Stimulated activated CD4-positive, alpha-beta T cell treated with anti-CD3 and anti-CD28 coated beads, Interleukin-1b, Interleukin-23, amount 100 ng/mL, for 48 hours (primary cell): ENCODE data around the gene PSRC1.

Experiments used
- DNase-seq: peaks from one replicate; pipeline ENCODE4 v3.0.0-alpha.2; 2020

Gene PSRC1

DNA sequence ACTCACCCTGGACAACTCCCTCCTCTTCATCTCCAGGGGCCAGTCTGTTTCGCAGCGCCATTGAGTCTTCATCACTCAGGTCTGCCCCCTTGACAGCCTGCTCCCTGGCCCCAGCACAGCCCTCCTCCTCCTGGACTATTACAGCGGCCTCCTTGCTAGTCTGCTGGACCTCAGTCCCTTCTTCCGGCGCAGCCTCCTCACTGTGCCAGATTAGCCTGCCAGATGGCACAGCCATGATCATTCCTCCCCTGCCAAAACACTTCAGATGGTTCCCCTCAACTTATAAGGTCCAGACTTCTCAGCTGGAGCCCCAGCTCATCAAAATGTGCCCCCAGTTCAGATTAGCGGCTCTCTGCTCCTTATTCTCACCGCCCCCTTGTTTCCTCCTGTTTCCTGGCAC, 40.6 kb downstream of the PSRC1 start:
- DNase-seq = no peak

GRCh38 chr1:109241841-109242345, 41.1 kb downstream of the PSRC1 start:
- DNase-seq = no peak

- DNase-seq = no peak
These were observed 41.6 kb downstream of the PSRC1 start for GRCh38 chr1:109241344-109241743.

GRCh38 chr1:109240158-109241152, 42.5 kb downstream of the PSRC1 start:
- no peak for DNase-seq

DNA sequence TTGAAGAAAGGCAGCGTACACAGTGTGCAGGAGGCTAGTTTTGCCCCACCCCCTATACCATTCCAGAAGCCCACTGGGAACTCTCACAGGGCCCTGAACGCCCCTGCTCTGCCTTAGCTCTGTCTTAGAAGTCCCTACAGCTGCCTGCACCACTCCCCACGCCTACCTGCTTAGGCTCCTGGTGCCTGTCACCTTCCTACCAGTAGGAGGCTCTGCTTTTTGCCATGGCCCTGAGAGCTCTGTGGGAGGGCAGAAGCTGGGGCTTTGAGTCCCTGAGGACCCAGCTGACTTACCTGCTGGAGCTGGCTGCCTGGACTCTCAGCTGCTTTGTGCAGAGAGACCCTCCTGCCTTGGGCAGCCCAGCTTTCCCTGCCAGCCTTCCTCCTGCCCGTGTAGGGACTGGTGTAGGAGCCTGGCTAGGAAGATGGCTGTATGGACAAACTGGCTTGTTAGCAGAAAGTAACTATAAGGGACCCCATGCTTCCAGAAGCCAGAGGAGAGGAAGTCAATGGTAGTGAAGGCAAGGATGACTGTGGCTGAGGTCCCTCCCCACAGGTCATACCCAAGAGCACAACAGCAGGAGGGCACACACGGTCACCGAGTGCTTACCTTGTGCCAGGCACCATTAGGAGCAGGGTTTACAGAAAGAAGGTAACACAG, 43.4 kb downstream of the PSRC1 start:
- peak; percentile 41 for DNase-seq

DNA sequence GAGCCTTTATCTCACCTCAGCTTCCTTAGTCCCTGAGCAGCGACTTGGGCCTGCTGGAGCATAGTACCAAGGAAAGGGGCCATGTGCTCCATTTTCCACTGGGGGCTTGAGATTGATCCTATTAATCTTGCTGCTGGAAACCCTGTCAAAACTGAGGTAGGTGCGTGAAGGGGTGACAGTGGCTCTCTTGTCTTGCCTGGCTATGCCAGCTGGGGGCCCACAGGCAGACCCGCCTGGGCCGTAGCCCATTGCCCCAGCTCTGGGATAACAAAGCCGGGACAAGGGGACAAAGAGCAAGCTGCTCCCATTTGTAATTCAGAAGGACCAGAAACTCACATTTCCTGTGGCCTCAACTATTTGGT, 43.9 kb downstream of the PSRC1 start:
- no peak for DNase-seq

DNA sequence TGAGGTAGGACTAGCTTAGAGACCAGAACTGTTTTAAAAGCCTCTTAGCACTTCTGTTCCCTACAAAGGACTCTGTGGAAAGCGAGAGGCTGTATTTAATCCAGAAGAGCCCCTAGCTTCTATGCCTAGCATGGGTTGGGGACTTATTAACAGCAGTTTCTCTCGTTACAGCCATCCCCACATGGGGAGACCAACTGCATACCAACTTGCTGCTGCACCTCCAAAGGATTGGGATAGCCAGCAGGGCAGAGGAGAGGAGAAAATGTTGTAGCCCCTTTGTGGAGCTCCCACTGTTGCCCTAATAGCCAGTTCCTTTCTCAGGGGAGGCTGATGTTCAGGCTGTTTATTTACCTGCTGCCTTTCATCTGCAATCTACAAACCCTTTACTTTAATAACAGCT, 44.6 kb downstream of the PSRC1 start:
- DNase-seq = no peak

- DNase-seq = no peak
These were observed 45.4 kb downstream of the PSRC1 start for GRCh38 chr1:109237512-109237911.

DNA sequence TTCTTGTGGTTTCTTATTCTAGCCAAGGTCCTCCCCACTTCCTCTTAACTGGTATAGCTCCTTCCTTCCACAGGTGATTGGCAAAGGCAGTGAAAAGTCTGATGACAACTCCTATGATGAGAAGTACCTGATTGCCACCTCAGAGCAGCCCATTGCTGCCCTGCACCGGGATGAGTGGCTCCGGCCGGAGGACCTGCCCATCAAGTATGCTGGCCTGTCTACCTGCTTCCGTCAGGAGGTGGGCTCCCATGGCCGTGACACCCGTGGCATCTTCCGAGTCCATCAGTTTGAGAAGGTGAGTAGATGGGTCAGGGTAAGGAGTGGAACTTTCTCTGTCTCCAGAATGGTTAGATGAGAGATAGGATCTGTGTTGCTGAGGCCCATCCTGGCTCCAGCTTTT, 47.8 kb downstream of the PSRC1 start:
- no peak for DNase-seq

- no peak for DNase-seq
These were observed 51.9 kb downstream of the PSRC1 start for GRCh38 chr1:109231066-109231465.
